Stimulated activated CD8-positive, alpha-beta memory T cell treated with anti-CD3 and anti-CD28 coated beads, Interleukin-4, amount 100 ng/mL, for 48 hours (primary cell): ENCODE measurements around the gene AHRR.

Source experiments
- DNase-seq: peaks from one replicate; pipeline ENCODE4 v3.0.0-alpha.2; 2020

AHRR gene

DNA sequence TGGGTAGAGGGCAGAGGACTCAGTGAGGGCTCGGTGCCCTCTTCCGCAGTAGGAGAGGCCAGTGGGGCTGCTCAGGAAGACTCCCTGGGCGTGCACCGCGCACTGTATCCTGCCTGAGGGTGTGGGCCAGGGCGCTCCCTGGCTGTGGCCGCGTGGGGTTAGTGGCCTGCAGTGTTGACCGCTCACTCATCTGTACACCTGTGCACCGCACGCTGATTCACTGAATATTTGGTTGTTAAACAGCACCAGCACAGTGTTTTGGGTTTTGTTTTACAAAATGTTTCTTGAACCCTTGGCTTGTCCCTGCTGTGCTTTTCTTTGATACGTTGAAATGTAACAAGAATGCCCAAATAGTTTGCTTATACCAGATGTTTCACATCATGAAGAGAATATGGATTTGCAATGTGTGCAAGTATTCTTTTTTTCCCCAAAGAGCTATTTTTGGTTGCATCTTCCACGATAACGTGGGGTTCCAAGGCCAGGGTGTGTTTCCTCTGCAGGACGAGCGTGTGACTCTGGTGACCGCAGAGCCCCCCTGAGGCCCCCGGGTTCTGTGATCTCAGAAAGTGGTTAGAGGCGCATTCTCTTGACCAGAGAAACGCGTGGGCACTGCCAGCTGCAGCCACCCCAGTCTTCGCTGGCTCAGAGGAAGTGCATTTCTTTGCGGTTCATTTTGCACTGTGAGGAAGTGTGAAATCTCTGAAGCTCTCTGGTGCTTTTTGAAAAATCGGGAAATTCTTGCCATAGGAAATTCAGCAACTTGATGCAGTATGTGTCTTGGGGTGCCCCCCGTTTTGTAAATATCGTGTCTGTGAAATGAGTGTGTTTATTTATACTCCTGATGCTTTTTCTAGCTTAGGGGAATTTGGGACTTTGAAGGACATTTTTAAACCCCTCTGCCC lies 46.9 kb downstream of the AHRR start:
- peak; percentile 56 for DNase-seq

DNA sequence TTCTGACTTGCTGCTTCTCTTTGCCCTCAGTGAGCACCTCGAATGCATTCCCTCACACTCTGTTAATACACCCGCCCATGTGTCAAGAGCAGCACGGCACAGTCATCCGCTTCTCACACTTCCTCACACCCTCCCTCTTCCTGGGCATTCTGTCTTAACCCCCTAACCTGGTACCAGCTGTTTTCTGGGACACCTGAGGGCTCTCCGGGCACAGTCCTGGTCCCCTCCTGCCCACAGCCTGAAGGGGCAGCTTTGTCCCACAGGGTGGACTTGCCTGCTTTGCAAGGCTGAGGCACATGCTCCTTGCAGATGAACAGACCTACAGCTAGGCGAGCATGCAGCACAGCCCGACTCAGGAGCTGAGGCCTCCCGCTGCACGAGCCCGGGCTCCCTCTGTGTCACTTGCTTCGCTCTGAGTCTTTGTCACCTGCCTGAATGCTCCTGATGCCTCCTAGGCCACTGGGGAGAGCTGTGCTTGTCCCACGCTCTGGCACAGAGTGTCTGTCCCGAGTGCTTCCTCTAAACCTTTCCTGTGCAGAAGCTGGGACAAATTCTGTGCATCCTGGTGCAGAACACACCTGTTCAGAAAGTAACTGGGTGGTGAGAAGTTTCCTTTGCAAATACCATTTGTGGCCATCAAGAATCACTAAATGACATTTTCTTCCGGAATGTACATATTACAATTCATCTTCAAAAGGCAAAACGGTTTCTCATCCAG lies 47.8 kb downstream of the AHRR start:
- peak; percentile 31 for DNase-seq

DNA sequence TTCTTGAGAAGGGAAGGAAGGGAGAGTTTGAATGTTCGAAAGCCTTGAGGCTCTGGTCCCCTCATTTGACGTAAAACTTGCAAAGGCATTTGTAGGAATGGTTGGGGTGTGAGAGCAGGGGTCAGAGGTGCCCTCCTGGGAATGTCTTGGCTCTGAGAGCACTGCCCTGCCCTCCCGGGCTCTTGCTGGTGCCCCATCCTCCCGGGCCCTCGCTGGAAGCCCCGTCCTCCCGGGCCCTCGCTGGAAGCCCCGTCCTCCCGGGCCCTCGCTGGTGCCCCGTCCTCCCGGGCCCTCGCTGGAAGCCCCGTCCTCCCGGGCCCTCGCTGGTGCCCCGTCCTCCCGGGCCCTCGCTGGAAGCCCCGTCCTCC lies 48.3 kb downstream of the AHRR start:
- DNase-seq: peak; percentile 21

DNA sequence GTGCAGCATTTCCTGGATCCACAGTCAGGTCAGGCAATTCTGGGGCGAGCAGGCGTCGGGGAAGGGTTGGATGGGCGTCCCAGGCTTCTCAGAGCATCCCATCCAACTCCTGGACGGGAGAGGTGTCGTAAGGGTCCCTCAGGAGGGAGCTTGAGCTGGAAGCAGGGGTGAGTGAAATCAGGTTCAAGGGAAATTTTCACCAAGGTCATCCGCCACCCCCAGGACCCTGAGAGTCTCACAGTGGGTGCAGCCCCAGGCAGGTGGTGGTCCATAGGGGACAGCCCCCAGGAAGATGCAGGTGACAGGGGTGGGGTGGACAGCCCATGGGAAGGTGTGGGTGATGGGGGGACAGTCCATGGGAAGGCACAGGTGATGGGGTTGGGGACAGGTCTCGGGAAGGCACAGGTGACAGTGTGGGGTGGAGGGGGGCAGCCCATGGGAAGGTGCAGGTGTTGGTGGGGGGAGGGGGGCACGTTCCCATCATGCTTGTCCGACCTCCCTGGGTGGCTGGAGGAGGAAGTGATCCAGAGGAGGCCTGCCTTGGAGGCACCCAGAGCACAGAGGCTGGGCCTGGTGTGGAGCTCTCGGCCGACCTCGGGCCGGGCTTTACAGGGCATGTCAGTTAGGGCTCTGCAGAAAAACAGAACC lies 48.9 kb downstream of the AHRR start:
- no peak for DNase-seq

DNA sequence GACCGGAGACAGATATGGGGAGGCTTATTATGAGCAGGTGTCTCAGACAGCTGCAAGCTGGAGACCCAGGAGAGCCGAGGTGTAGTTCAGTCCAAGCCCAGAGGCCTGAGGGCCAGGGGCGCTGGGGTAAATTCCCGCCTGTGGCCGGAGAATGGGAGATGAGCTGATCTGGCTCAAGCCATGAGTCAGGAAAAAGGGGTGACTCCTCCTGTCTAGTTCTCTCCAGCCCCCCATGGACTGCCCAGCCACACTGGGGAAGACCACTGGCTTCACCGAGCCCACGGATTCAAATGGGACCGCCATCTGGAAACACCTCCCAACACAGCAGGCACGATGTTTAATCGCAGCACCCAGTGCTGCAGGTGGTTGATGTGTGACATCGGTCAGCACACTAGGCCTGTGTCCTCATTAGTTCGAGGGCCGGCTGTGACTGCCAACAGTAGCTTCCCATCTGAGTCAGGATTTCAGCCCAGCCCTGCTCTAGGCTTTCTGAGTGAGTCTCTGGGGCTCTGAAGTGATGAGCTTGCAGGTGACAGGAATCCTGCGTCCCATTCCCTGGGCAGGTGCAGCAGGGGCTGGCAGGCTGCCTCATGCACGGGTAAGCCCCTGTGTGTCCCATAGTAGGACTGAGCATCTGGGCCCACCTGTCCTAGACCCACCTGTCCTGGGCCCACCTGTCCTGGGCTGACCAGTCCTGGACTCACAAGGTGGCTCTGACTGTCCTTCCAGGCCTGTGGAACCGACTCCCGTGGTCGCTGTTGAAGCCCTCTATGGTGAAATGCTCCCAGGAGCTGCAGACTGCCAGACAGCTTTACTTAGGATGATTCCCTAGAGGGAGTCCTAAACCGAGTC lies 49.7 kb downstream of the AHRR start:
- no peak for DNase-seq

DNA sequence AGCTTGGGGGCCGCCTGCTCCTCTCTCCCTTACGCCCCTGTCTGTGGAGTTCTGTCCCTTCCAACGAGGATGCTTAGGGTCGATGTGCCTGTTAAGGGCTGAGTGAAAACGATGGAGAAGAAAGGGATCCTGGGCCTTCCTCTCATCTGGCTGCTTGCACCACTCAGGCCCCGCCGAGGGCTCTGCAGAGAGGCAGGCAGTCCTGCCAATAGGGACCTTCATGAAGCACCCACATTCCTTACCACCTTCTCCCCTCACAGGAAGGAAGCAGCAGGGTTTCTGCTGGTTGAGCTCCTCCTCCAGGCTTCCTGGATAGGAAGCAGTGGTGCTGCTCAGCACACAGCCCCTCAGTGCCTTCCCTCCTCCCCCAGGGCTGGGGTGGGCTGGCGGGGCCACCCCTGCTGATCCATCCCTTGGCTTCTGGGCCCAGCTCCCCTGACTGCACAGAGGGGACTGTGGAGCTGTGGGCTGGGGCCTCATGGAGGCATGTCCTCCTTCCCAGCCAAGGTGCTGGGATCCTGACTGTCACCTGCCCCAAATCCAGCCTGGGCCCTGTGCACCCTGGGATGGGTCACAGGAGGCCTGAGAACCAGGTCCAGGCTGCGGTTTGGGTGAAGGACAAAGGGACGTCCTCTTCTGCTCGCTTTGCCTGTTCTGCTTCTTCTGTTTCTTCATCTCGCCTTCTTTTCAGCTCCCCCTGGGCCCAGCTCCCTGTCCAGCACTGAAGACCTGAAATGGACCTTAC lies 50.5 kb downstream of the AHRR start:
- peak; percentile 43 for DNase-seq

DNA sequence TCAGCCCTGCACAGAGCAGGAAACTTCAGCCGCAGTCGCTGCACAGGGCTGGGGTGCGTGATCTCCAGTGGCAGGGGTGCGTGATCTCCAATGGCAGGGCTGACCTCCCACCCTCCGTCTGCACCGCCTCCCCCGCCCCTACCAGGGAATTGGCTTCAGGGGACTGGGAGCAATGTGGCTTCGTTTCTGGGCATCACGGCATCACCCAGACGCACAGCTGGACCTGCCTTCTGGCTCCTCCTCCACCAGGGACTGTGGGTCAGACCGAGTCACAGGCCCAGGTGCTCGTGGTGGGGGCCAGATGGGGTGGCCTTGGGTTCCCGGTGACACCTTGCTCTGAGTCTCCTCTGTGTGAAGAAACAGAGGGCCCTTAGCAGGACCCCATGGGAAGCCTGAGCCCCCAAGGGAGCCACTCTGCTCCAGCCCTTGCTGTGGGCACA lies 51.1 kb downstream of the AHRR start:
- peak; percentile 38 for DNase-seq

DNA sequence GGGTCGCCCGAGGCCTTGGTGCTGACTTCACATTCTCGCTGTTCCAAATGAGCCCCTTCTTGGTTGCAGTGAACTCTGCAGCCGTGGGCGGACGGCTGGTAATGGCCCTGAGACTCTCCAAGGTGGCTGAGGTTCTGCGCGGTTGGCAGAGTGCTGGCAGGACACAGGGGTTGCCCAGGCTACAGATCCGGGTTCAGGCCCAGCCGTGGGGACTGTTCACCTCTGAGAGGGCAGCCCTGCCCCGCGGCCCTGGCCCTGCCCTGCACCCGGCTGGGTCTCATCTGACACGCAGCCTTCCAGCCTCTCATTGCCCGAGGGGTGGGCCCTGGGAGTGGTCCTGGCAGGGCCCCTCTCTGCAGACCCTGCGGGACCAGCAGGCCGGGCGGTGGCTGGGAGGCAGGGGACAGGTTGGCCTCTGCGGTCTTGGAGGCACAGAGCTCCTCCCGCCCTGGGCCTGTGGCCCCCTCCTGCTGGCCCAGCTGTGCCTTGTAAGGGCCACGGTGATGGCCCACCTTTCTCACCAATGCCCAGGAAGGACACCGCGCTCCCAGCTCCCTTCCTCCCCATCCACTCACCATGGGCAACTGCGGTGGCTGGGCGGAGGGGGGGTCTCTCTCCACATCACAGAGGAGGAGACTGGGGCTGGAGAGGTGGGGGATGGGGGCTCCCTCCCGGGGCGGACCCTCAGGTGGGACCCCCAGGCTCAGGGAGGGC lies 51.6 kb downstream of the AHRR start:
- peak; percentile 58 for DNase-seq

DNA sequence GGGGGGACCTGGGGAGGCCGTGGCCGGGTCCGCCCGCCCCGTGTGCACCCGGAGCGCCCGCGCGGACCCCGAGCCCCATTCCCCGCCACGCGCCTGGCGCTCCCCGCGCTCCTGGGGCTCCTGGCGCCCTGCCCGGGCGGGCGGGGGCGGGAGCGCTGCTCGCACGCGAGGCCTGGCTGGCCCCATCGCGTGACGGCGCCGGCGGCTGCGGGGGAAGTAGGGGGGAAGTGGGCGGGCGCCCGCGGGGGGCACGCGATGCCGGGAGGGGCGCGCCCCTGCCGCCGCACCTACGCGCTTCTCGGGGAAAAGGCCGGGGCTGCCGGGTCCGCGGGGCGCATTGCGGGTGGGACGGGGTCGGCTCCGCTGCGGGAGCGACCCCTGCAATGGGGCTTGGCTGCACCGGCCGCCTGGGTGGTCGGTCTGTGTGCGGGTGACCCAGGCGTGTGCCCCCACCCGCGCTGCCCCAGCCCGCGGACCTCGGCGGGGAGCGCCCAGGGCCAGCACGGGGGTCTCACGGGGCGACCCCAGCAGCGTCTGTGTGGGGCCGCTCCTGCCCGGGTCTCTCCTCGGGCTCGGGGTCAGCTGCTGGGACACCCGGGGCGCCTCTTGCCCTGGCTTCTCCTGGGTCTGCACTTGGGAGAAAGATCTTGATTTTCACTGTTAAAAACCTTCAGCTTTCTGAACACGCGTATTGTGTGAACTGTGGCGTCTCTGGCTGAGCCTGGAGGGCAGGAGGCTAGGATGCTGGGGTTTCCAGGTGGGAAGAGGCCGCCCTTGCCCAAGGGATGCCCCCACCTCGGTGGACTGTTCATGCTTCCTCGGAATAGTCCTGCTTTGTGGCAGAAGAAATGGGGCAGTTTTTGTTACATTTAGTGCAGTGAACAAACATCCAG lies 52.4 kb downstream of the AHRR start:
- DNase-seq: peak; percentile 84

DNA sequence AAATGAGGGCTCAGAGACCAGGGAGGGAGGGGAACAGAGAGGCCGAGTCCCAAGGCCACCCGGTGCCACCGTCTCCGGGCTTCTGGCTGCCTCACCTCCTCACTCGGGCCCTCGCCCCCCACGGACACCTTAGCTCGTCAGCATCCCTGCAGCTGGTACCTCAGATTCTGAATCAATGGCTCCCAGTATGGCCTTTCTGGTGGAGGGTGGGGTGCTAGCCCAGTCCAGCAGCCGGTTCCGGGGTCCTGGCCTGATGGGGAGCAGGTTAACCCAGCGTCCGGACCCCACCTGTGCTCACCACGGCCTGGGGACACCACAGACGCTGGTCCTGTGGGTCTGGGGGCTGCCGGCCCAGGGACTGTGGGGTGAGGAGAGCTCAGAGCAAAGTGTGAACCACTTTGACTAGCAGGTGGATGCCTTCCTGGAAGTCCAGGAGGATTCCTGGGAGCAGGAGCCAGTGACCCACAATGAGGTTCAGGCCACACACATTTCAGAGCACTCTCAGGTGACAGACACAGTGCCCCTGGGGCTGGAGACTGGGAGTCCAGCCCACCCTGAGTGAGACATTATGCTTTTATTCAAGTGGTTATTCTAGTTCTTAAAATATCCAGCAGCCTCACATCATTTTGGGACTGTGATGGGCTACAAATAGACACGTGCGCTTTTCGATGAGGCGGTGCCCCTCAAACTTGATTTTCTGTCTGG lies 53.3 kb downstream of the AHRR start:
- DNase-seq: peak; percentile 32

DNA sequence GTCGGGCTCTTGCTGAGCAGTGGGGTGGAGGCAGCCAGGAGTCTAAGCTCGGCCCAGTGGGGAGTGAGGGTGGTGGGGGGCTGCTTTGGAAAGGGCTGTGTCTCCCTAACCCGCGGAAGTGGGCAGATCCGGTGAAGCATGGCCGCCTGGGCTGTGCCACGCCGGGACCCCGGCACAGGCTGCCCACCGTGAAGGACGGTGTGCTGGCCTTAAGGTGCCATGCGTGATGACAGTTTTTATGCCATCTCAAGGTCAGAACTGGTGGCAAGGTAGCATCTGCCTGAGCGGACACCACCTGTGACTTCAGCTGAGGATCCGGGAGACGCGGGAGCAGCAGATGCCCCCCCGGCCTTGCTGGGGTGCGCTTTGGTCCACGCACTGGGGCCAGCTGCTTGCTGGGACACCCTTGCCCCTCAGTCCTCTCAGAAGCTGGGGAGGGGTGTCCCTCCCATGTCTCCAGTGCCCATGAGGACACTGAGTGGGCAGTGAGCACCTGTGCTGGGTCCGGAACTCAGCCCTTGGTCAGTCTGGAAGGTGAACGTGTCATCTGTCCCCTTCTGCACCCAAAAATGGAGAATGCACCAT lies 53.9 kb downstream of the AHRR start:
- DNase-seq: peak; percentile 26

DNA sequence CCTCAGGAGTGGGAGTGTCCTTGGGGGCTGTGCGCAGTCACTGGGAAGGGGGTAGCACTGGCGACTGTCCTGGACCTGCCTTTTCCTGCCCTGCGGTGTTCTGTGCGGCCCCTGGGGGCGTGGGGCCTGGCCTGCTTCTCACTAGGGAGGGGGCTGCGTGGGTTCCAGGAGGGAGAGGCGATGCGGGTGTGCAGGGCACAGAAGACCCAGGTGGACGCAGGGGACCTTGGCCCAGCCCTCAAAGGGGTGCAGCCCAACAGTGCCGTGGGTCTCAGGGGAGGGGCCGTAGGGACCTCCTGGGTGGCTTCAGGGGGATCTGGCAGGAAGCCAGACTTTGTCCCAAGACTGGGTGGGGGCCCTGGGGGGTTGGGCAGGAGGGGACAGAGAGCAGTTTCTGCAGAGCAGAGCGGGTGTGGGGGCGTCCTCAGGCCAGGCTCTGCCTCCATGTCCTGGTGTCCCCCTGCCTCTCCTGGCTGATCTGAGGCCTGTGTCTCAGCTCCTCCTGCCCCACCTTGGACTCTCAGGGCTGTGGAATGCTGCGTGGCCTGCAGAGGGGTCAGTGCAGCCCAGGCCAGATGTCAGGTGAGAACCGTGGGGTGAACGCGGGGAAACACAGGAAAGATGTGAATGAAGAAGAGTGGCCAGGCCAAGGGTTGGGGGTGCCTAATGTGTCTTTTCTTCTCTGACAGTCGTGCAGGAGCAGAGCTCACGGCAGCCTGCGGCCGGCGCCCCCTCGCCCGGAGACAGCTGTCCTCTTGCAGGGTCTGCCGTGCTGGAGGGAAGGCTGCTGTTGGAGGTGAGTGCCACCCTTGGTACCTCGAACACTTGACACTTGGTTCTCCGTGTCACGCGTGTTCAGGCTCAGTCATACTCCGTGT lies 54.6 kb downstream of the AHRR start:
- DNase-seq: peak; percentile 30

DNA sequence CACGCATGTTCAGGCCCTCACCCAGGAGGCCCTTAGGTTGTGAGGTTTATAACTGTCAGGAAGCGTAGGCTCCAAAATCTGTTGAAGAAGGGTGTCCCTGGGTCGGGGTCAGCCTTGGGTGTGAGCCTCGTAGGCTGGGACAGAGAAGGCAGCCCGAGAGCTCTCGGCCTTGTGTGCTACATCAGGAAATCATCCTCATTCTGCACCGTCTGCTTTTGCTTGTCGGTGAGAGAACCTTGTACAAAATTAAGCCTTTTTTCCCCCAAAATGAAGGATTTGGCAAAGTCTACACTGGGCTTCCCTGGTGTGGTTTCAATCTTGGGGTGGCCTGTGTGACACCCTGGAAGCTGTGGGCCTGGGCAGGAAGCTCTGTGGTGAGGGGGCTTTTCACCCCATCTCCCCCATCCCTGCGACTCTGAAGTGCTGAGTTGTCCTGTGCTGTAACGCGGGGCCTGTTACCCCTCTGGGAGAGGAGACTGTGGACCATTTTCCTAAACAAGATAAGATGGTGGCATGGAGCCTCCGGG lies 55.3 kb downstream of the AHRR start:
- DNase-seq: peak; percentile 25

DNA sequence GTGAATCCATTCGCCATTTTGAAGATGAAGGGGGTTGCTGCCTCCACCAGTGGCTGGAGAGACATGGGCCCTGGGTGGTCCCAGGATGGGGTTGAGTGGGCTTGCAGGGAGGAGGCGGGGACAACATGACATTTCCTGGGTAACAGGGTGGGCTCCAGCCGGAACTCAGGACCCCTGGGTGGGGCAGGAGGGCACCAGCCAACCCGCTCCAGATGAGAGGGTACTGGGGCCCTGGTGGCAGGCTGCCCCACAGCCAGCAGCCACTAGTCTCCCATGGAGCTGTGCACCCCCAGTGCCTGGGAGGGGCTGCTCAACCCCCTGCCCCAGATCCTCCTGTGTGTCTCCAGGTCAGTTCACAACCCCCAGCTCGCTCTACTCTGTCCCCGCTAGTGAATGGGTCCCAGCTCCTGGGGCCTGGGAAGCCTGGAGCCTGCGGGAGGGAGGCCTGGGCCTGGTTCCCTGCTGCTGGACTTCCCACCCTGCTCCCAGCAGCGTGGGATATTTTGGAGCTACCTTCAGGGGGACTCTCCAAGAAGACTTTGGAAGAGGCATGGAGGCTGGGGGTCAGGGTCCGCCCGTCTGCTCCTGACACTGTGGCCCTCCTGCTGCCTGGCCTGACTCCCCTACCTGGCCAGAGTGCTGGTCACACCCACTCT lies 55.9 kb downstream of the AHRR start:
- peak; percentile 28 for DNase-seq

DNA sequence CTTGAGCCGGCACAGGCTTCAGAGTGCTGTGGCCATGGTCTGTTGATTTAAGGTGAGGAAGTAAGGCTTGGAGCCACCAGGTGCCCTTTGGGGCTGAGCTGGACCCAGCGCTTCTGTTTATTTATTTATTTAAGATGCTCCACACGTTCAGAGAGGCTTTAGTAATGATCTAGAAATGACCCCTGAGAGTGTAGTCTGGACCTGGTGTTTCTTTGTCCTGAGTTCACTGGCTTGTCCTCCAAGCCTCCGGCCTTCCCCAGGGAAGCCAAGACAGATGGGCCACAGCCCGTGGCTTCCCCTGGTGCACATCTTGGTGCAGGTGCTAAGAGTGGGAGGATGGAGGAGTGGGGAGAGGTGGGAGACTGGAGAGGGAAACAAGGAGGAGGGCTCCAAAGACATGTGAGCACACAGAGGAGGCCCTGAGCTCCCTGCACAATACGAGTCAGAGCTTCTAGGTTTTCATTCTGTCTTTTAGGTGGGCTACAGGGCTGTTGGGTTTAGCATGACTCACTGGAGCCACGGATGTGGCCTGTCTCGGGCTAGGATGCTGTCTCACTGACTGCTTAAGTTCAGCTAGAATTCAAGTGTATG lies 56.9 kb downstream of the AHRR start:
- peak; percentile 69 for DNase-seq

DNA sequence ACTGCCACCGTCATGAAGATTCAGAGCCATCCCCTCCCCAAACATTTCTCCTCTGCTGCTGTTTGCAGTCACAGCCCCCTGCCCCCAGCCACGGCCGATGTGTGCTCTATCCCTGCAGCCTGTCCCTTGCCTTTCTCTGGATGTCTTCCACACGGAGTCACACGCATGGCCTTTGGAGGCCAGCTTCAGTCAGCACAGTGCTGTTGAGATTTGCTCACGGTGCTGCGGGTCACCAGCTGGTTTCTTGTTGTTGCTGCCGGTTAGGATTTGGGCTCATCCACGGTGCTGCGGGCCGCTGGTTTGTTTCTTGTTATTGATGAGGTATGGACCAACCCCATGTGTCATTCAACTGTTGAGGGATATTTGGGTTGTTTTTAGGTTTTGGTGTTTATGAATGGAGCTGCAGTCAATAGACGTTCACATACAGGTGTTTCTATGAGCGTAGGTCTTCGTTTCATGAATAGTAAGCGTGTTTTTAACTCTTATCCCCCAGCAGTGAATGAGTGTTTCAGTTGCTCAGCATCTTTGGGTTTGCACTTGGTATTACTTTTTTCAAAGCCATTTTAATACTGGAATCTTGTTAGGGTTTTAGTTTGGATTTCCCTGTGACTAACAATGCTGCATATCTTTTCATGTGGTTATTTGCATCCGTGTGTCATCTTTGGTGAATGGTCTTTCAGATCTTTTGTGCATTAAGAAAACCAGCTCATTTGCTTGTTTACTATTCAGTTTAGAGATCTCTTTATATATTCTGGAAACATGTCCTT lies 57.6 kb downstream of the AHRR start:
- DNase-seq: no peak
